ENCODE data around the gene TIMP3.

Gene TIMP3

GRCh38 chr22:32903507-32903906 lies 102.0 kb downstream of the TIMP3 start:
- peaks cover 0 to 8% of the 10 kb centered on the region in 2 donors for H3K4me1 ChIP-seq (ENCODE audit: control insufficient read depth in 1 of 2, insufficient read depth in 2 of 2, low read length in 2 of 2)
- no peak overlapping the region for H3K27ac ChIP-seq (ENCODE audit: low read length)
- H3K4me3 ChIP-seq (ENCODE audit: low read depth in 1 of 2, low read length in 2 of 2), result no peak overlapping the region
- no peaks in the 10 kb centered on the region for H3K9me3 ChIP-seq (ENCODE audit: control insufficient read depth in 1 of 2, low read length in 2 of 2)
- H3K27me3 ChIP-seq (ENCODE audit: low read depth, low read length), result no peaks in the 10 kb centered on the region
- no peaks in the 10 kb centered on the region for H3K36me3 ChIP-seq (ENCODE audit: control insufficient read depth in 1 of 2, insufficient read depth in 2 of 2, low read length in 2 of 2)

GRCh38 chr22:32904044-32904443 lies 102.5 kb downstream of the TIMP3 start:
- no peaks in the 10 kb centered on the region for H3K36me3 ChIP-seq (ENCODE audit: control insufficient read depth in 1 of 2, insufficient read depth in 2 of 2, low read length in 2 of 2)
- H3K4me3 ChIP-seq (ENCODE audit: low read depth in 1 of 2, low read length in 2 of 2), result no peak overlapping the region
- no peaks in the 10 kb centered on the region for H3K9me3 ChIP-seq (ENCODE audit: control insufficient read depth in 1 of 2, low read length in 2 of 2)
- H3K27ac ChIP-seq (ENCODE audit: low read length), result no peak overlapping the region
- no peaks in the 10 kb centered on the region for H3K27me3 ChIP-seq (ENCODE audit: low read depth, low read length)
- peaks cover 0 to 8% of the 10 kb centered on the region in 2 donors for H3K4me1 ChIP-seq (ENCODE audit: control insufficient read depth in 1 of 2, insufficient read depth in 2 of 2, low read length in 2 of 2)

GRCh38 chr22:32905400-32905799 lies 103.9 kb downstream of the TIMP3 start:
- Histone ChIP-seq H3K9me3 (ENCODE audit: control insufficient read depth in 1 of 2, low read length in 2 of 2) (no peaks in the 10 kb centered on the region), H3K36me3 (ENCODE audit: control insufficient read depth in 1 of 2, insufficient read depth in 2 of 2, low read length in 2 of 2) (no peaks in the 10 kb centered on the region), H3K4me3 (ENCODE audit: low read depth in 1 of 2, low read length in 2 of 2) (no peak overlapping the region), H3K27me3 (ENCODE audit: low read depth, low read length) (no peaks in the 10 kb centered on the region), H3K27ac (ENCODE audit: low read length) (no peak overlapping the region), H3K4me1 (ENCODE audit: control insufficient read depth in 1 of 2, insufficient read depth in 2 of 2, low read length in 2 of 2) (peaks cover 0 to 17% of the 10 kb centered on the region in 2 donors)

GRCh38 chr22:32909581-32910428 lies 108.3 kb downstream of the TIMP3 start:
- H3K4me1 ChIP-seq (ENCODE audit: control insufficient read depth in 1 of 2, insufficient read depth in 2 of 2, low read length in 2 of 2), result peaks cover 0 to 31% of the 10 kb centered on the region in 2 donors
- no peaks in the 10 kb centered on the region for H3K27me3 ChIP-seq (ENCODE audit: low read depth, low read length)
- H3K27ac ChIP-seq (ENCODE audit: low read length), result no peak overlapping the region
- H3K9me3 ChIP-seq (ENCODE audit: control insufficient read depth in 1 of 2, low read length in 2 of 2), result no peaks in the 10 kb centered on the region
- H3K4me3 ChIP-seq (ENCODE audit: low read depth in 1 of 2, low read length in 2 of 2), result no peak overlapping the region
- H3K36me3 ChIP-seq (ENCODE audit: control insufficient read depth in 1 of 2, insufficient read depth in 2 of 2, low read length in 2 of 2), result no peaks in the 10 kb centered on the region

- Histone ChIP-seq H3K4me3 (ENCODE audit: low read depth in 1 of 2, low read length in 2 of 2) (no peak overlapping the region), H3K36me3 (ENCODE audit: control insufficient read depth in 1 of 2, insufficient read depth in 2 of 2, low read length in 2 of 2) (no peaks in the 10 kb centered on the region), H3K27ac (ENCODE audit: low read length) (no peak overlapping the region), H3K4me1 (ENCODE audit: control insufficient read depth in 1 of 2, insufficient read depth in 2 of 2, low read length in 2 of 2) (peaks cover 0 to 30% of the 10 kb centered on the region in 2 donors), H3K9me3 (ENCODE audit: control insufficient read depth in 1 of 2, low read length in 2 of 2) (no peaks in the 10 kb centered on the region), H3K27me3 (ENCODE audit: low read depth, low read length) (no peaks in the 10 kb centered on the region)
Observed at GRCh38 chr22:32910429-32910772, 108.9 kb downstream of the TIMP3 start.

- no peak overlapping the region for H3K4me3 ChIP-seq (ENCODE audit: low read depth in 1 of 2, low read length in 2 of 2)
- H3K36me3 ChIP-seq (ENCODE audit: control insufficient read depth in 1 of 2, insufficient read depth in 2 of 2, low read length in 2 of 2), result no peaks in the 10 kb centered on the region
- H3K9me3 ChIP-seq (ENCODE audit: control insufficient read depth in 1 of 2, low read length in 2 of 2), result peaks cover 5 to 8% of the 10 kb centered on the region in 2 donors
- no peak overlapping the region for H3K27ac ChIP-seq (ENCODE audit: low read length)
- no peaks in the 10 kb centered on the region for H3K27me3 ChIP-seq (ENCODE audit: low read depth, low read length)
- H3K4me1 ChIP-seq (ENCODE audit: control insufficient read depth in 1 of 2, insufficient read depth in 2 of 2, low read length in 2 of 2), result peaks cover 0 to 23% of the 10 kb centered on the region in 2 donors
Observed at GRCh38 chr22:32911503-32911902, 110.0 kb downstream of the TIMP3 start.

Data from muscle layer of duodenum (tissue), 2 donors.